GM12891 (cell line): Measurements from ENCODE around the gene AGBL1.

Source experiments
- PAX5 ChIP-seq: IDR thresholded peaks from 2 replicates; pipeline ENCODE4 v1.6.1; 2011; ENCODE audit warnings: low read length, moderate library complexity, mild to moderate bottlenecking; ENCODE audit not compliant: insufficient read depth, severe bottlenecking
- POLR2A ChIP-seq: IDR thresholded peaks from 2 replicates; pipeline ENCODE4 v1.6.1; 2011; ENCODE audit warnings: low read depth, low read length, control low read depth
- POLR2AphosphoS5 ChIP-seq: IDR thresholded peaks from 2 replicates; pipeline ENCODE4 v1.6.1; 2011; ENCODE audit warnings: low read depth, low read length, control low read depth
- TAF1 ChIP-seq: IDR thresholded peaks from 2 replicates; pipeline ENCODE4 v1.6.1; 2011; ENCODE audit warnings: low read depth, low read length, control low read depth

GRCh38 chr15:86138798-86139197, 59.1 kb downstream of the AGBL1 start:
- TF ChIP-seq TAF1 (no peak), POLR2AphosphoS5 (no peak), POLR2A (no peak), PAX5 (no peak)
